ENCODE measurements around the gene MCUB.

MCUB gene

DNA sequence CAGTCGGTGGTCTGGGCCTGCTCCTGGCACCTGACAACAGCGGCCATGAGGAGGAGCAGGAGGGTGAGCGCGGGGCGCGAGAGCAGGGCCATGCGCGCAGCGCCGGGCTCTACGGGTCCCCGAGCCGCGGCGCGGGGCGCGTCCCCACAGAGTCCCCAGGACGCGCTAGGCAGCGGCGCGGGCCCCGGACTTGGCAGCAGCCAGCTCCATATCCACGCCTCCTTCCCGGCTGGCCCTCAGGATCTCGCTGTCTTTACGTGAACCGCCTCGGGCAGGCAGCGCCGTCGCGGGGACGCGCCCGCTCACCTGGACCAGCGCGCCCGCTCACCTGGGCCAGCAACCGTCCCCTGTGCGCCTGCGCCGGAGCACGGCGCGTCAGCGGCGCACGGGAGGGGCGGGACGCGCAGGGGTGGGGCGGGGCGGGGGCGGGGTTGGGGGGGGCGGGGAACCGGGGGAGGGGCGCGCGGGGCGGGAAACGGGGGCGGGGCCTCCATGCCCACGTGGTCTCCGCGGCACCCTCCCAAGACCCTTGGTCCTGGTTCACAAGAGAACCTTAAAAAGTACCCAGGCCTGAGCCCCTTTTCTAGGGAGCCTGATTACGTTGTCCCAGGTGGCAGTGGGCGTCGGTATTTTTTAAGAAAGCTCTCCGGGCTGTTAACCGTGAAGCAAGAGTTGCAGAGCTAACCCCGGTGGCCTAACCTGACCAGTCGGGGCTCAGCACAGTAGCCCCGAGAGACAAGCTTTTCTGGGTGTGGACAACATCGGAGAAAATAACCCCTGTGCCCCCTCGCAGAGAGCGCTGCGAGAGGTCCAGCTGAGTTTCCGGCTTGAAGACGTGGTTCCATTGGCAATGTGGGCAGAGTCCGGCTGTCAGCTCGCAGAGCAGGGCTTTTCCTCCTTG is 169.9 kb downstream of the MCUB start, which contains the start of gene PLA2G12A:
PLA2G12A (minus strand) TSS at position 353 of the 901 bp plus-strand sequence; CDS start at position 92, 261 bp downstream.
- TF ChIP-seq, protein P1, sequence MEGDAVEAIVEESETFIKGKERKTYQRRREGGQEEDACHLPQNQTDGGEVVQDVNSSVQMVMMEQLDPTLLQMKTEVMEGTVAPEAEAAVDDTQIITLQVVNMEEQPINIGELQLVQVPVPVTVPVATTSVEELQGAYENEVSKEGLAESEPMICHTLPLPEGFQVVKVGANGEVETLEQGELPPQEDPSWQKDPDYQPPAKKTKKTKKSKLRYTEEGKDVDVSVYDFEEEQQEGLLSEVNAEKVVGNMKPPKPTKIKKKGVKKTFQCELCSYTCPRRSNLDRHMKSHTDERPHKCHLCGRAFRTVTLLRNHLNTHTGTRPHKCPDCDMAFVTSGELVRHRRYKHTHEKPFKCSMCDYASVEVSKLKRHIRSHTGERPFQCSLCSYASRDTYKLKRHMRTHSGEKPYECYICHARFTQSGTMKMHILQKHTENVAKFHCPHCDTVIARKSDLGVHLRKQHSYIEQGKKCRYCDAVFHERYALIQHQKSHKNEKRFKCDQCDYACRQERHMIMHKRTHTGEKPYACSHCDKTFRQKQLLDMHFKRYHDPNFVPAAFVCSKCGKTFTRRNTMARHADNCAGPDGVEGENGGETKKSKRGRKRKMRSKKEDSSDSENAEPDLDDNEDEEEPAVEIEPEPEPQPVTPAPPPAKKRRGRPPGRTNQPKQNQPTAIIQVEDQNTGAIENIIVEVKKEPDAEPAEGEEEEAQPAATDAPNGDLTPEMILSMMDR (IDR thresholded peaks at IDR 0.05; ENCODE audit: control insufficient read depth, extremely low read depth, insufficient read depth), result no peak
- peak within 1 kb of the TSS; percentile 77 for H3K4me3 ChIP-seq (ENCODE audit: low read depth, low read length)
- DNase-seq (ENCODE audit: low read depth), result peak; percentile 86

DNA sequence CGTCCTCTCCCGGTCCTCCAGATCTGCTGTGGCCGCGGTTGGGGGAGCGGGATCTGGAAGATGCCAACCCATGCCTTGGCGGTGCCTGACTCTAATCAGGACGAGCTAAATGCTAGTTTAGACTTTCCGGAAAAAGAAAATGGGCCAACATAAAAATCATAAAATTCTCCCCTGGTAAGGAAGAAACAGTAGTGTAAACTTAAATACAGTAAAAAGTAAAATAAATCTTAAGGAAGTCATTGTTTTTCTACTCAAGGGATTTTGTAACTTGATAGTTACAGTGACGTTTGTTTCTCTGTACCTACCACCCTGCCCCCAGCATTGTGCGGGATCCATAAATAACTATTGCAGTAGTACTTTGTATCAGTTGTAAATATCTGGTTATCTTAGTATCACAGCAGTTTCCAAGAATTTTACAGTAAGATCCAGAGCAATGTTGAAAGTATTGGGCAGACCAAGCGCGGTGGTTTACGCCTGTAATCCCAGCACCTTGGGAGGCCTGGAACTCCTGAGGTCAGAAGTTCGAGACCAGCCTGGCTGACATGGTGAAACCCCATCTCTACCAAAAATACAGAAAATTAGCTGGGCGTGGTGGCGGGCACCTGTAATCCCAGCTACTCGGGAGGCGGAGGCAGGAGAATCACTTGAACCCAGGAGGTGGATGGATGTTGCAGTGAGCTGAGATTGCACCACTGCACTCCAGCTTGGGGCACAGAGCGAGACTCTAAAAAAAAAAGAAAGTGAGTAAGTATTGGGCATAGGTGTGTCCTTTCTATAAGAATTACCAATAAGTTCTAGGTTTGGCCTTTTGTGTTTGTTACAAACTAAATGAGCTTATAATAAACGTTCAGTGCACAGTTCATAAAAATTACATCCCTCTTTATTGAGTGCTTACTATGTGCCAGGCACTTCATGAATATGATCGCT is 170.8 kb downstream of the MCUB start:
- H3K4me3 ChIP-seq (ENCODE audit: low read depth, low read length), result peak overlapping the region; percentile 77
- no peak for DNase-seq (ENCODE audit: low read depth)
- TF ChIP-seq, protein P1 (IDR thresholded peaks at IDR 0.05; ENCODE audit: control insufficient read depth, extremely low read depth, insufficient read depth), result no peak

DNA sequence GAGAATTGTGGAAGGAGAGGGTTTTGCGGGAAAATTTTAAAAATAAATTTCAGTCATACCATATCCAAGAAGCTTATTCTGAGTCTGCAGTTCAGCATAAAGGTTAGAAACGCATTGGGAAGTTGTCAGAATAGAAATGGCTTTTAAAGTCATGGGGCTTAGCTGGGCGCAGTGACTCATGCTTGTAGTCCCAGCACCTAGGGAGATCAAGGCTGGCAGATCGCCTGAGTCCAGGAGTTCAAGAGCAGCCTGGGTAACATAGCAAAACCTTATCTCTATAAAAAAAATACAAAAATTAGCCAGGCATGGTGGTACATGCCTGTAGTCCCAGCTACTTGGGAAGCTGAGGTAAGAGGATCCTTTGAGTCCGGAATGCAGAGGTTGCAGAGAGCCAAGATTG is 173.7 kb downstream of the MCUB start:
- H3K4me3 ChIP-seq (ENCODE audit: low read depth, low read length), result no peak overlapping the region
- no peak for DNase-seq (ENCODE audit: low read depth)
- TF ChIP-seq, protein P1 (IDR thresholded peaks at IDR 0.05; ENCODE audit: control insufficient read depth, extremely low read depth, insufficient read depth), result no peak

DNA sequence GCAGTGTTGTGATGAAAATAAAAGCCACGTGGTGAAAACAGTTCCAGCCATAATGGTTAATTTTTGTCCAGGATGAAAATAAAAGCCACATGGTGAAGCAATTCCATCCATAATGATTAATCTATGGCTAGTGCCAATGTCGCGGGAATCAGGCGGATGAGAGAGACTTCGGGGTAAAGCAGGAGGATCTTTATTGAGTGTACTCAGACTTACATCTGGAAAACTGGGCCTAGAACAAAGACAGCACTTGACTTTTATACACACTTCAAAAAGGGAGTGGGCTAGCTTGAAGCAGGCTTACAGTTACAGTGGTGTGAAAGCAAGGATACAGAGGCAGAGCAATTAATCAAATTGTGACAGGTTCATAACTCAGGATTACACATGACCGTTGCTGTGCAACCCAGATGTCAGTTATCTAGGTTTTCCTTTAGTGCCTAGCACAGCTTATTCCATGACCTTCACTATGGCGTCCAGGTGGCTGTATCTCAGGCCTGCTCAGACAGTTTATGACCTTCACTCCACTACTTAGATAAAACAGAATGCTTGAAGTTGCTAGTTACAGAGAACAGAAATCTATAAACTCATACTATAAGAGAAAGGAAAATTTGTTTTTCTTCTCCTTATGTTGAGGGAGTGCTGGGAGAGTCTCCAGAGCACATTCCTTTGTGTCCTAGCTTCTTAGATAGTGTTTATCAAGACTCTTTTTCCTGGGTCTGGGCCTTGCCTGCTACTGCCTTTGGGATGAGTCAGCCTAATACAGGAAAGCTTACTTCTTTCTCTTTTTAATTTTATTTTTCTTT is 175.7 kb downstream of the MCUB start:
- TF ChIP-seq, protein P1 (IDR thresholded peaks at IDR 0.05; ENCODE audit: control insufficient read depth, extremely low read depth, insufficient read depth), result no peak
- H3K4me3 ChIP-seq (ENCODE audit: low read depth, low read length), result no peak overlapping the region
- DNase-seq (ENCODE audit: low read depth), result no peak
